Naive B cell (primary cell): ENCODE measurements around the gene LMNTD2. TPM values are rescaled to one million over a fixed set of nuclear protein-coding genes. Genes with fewer than 3 reads are reported as not detected.

Source experiments
- ATAC-seq, 2 donors: fragments of 150-1000 bp; cut with Tn5 transposase; 2 replicates each; pipeline ENCODE4 v1.10.0; 2021; ENCODE audit warnings: low read depth in 2 of 2, mild to moderate bottlenecking in 2 of 2, moderate library complexity in 2 of 2
- DNase-seq: peaks from one replicate; pipeline ENCODE4 v3.0.0; 2022
- H3K27ac Mint-ChIP-seq, 6 donors: one replicate each; pipeline ENCODE4 v1.8.0; 2020 to 2022; ENCODE audit warnings: mild to moderate bottlenecking in 6 of 6, mixed read lengths in 6 of 6, moderate library complexity in 5 of 6, inconsistent platforms in 2 of 6
- H3K27me3 Mint-ChIP-seq, 3 donors: one replicate each; pipeline ENCODE4 v1.8.0; 2021 to 2022; ENCODE audit warnings: mixed read lengths in 3 of 3, mild to moderate bottlenecking in 1 of 3
- H3K36me3 Mint-ChIP-seq, 2 donors: one replicate each; pipeline ENCODE4 v1.8.0; 2020 to 2022; ENCODE audit warnings: mixed read lengths in 2 of 2, inconsistent platforms in 1 of 2, mild to moderate bottlenecking in 1 of 2
- H3K4me1 Mint-ChIP-seq, 3 donors: one replicate each; pipeline ENCODE4 v1.8.0; 2020 to 2022; ENCODE audit warnings: mixed read lengths in 3 of 3, inconsistent platforms in 1 of 3, mild to moderate bottlenecking in 1 of 3, moderate library complexity in 1 of 3
- H3K4me3 Mint-ChIP-seq, 8 donors: one replicate each; pipeline ENCODE4 v1.8.0; 2020 to 2022; ENCODE audit warnings: mild to moderate bottlenecking in 8 of 8, mixed read lengths in 8 of 8, moderate library complexity in 8 of 8, inconsistent platforms in 2 of 8
- H3K9me3 Mint-ChIP-seq, 7 donors: one replicate each; pipeline ENCODE4 v1.8.0; 2020 to 2022; ENCODE audit warnings: mixed read lengths in 7 of 7, mild to moderate bottlenecking in 5 of 7, inconsistent platforms in 2 of 7, moderate library complexity in 1 of 7
- polyA plus RNA-seq, 6 donors: library from polyadenylated mRNA; unstranded; fragments of 300-500 nt; fragmentation: Illumina TruSeq; gene quantifications; one replicate each; pipeline ENCODE4 v1.2.3, GENCODE V29; 2021; ENCODE audit warnings: low read depth in 6 of 6

The LMNTD2 gene
- polyA plus RNA-seq, 6 donors from 2014 or later: 2.1 to 4.8 (median 2.9) TPM

- H3K9me3 Mint-ChIP-seq: no peaks in the 10 kb centered on the region
- H3K4me3 Mint-ChIP-seq: no peak overlapping the region
- no peak overlapping the region for H3K27ac Mint-ChIP-seq
- DNase-seq (no peak), ATAC-seq (no peak)
- peaks cover 0 to 6% (median 0%) of the 10 kb centered on the region in 3 donors for H3K4me1 Mint-ChIP-seq
- H3K36me3 Mint-ChIP-seq: peaks cover 4 to 24% of the 10 kb centered on the region in 2 donors
- H3K27me3 Mint-ChIP-seq: no peaks in the 10 kb centered on the region
These were observed 35.8 kb upstream of the LMNTD2 start for GRCh38 chr11:596374-596773.

GRCh38 chr11:595400-595799 lies 34.9 kb upstream of the LMNTD2 start:
- no peaks in the 10 kb centered on the region for H3K9me3 Mint-ChIP-seq
- H3K4me1 Mint-ChIP-seq: peaks cover 0 to 6% (median 0%) of the 10 kb centered on the region in 3 donors
- DNase-seq (no peak), ATAC-seq (no peak)
- no peaks in the 10 kb centered on the region for H3K27me3 Mint-ChIP-seq
- peaks cover 4 to 21% of the 10 kb centered on the region in 2 donors for H3K36me3 Mint-ChIP-seq
- no peak overlapping the region for H3K4me3 Mint-ChIP-seq
- H3K27ac Mint-ChIP-seq: no peak overlapping the region

- H3K4me3 Mint-ChIP-seq: no peak overlapping the region
- H3K4me1 Mint-ChIP-seq: peaks cover 0 to 6% (median 4%) of the 10 kb centered on the region in 3 donors
- H3K27ac Mint-ChIP-seq: no peak overlapping the region
- ATAC-seq (no peak), DNase-seq (no peak)
- H3K36me3 Mint-ChIP-seq: peaks cover 10 to 21% of the 10 kb centered on the region in 2 donors
- H3K27me3 Mint-ChIP-seq: no peaks in the 10 kb centered on the region
- no peaks in the 10 kb centered on the region for H3K9me3 Mint-ChIP-seq
These were observed 32.8 kb upstream of the LMNTD2 start for GRCh38 chr11:593347-593746.

- H3K36me3 Mint-ChIP-seq: peaks cover 10 to 21% of the 10 kb centered on the region in 2 donors
- no peak for DNase-seq
- H3K27ac Mint-ChIP-seq: peak overlapping the region in 1 of 6 donors; percentile 34
These were observed 32.4 kb upstream of the LMNTD2 start for GRCh38 chr11:592918-593317.

GRCh38 chr11:592501-592900 lies 32.0 kb upstream of the LMNTD2 start:
- DNase-seq (no peak), ATAC-seq (no peak)
- peaks cover 2 to 6% (median 4%) of the 10 kb centered on the region in 3 donors for H3K4me1 Mint-ChIP-seq
- H3K36me3 Mint-ChIP-seq: peaks cover 10 to 21% of the 10 kb centered on the region in 2 donors
- H3K4me3 Mint-ChIP-seq: no peak overlapping the region
- H3K27me3 Mint-ChIP-seq: no peaks in the 10 kb centered on the region
- no peak overlapping the region for H3K27ac Mint-ChIP-seq
- H3K9me3 Mint-ChIP-seq: no peaks in the 10 kb centered on the region

More at GRCh38 chr11:592918-593317, 32.4 kb upstream of the LMNTD2 start:
- ATAC-seq: no peak
- peaks cover 2 to 6% (median 4%) of the 10 kb centered on the region in 3 donors for H3K4me1 Mint-ChIP-seq
- H3K27me3 Mint-ChIP-seq: no peaks in the 10 kb centered on the region
- H3K4me3 Mint-ChIP-seq: peak overlapping the region in 1 of 8 donors; percentile 56
- H3K9me3 Mint-ChIP-seq: no peaks in the 10 kb centered on the region

GRCh38 chr11:590997-591396 lies 30.5 kb upstream of the LMNTD2 start:
- no peak for DNase-seq
- no peak for ATAC-seq
- Mint-ChIP-seq H3K4me1 (peaks cover 0 to 4% (median 2%) of the 10 kb centered on the region in 3 donors), H3K27ac (no peak overlapping the region), H3K27me3 (no peaks in the 10 kb centered on the region), H3K9me3 (no peaks in the 10 kb centered on the region), H3K4me3 (no peak overlapping the region), H3K36me3 (peaks cover 10 to 15% of the 10 kb centered on the region in 2 donors)

GRCh38 chr11:589798-590197 lies 29.3 kb upstream of the LMNTD2 start:
- ATAC-seq (no peak), DNase-seq (no peak)
- H3K27me3 Mint-ChIP-seq: no peaks in the 10 kb centered on the region
- no peak overlapping the region for H3K27ac Mint-ChIP-seq
- peaks cover 0 to 4% (median 2%) of the 10 kb centered on the region in 3 donors for H3K4me1 Mint-ChIP-seq
- peaks cover 10 to 15% of the 10 kb centered on the region in 2 donors for H3K36me3 Mint-ChIP-seq
- H3K9me3 Mint-ChIP-seq: no peaks in the 10 kb centered on the region
- no peak overlapping the region for H3K4me3 Mint-ChIP-seq

- ATAC-seq (peak; percentile 46 to 50), DNase-seq (no peak)
- H3K36me3 Mint-ChIP-seq: peaks cover 10% of the 10 kb centered on the region in 2 donors
- H3K27me3 Mint-ChIP-seq: no peaks in the 10 kb centered on the region
- H3K4me1 Mint-ChIP-seq: peaks cover 0 to 4% (median 2%) of the 10 kb centered on the region in 3 donors
- no peaks in the 10 kb centered on the region for H3K9me3 Mint-ChIP-seq
- H3K27ac Mint-ChIP-seq: no peak overlapping the region
- H3K4me3 Mint-ChIP-seq: no peak overlapping the region
These were observed 27.4 kb upstream of the LMNTD2 start for GRCh38 chr11:587978-588380.

GRCh38 chr11:587546-587945 lies 27.0 kb upstream of the LMNTD2 start:
- H3K4me1 Mint-ChIP-seq: peaks cover 0 to 4% (median 2%) of the 10 kb centered on the region in 3 donors
- H3K27me3 Mint-ChIP-seq: no peaks in the 10 kb centered on the region
- peak overlapping the region in 1 of 8 donors; percentile 32 for H3K4me3 Mint-ChIP-seq
- DNase-seq (no peak), ATAC-seq (no peak)
- H3K36me3 Mint-ChIP-seq: peaks cover 6 to 10% of the 10 kb centered on the region in 2 donors
- no peaks in the 10 kb centered on the region for H3K9me3 Mint-ChIP-seq
- peak overlapping the region in 1 of 6 donors; percentile 51 for H3K27ac Mint-ChIP-seq

GRCh38 chr11:586376-587316 lies 26.1 kb upstream of the LMNTD2 start:
- Mint-ChIP-seq H3K4me1 (peaks cover 3 to 8% (median 8%) of the 10 kb centered on the region in 3 donors), H3K36me3 (peaks cover 0 to 6% of the 10 kb centered on the region in 2 donors), H3K4me3 (peak overlapping the region in 1 of 8 donors; percentile 5), H3K9me3 (no peaks in the 10 kb centered on the region), H3K27ac (peak overlapping the region in 1 of 6 donors; percentile 41), H3K27me3 (no peaks in the 10 kb centered on the region)
- DNase-seq: no peak
- no peak for ATAC-seq

GRCh38 chr11:584287-584686 lies 23.7 kb upstream of the LMNTD2 start:
- H3K27ac Mint-ChIP-seq: no peak overlapping the region
- DNase-seq (no peak), ATAC-seq (no peak)
- peaks cover 13 to 27% (median 24%) of the 10 kb centered on the region in 3 donors for H3K4me1 Mint-ChIP-seq
- H3K27me3 Mint-ChIP-seq: no peaks in the 10 kb centered on the region
- H3K9me3 Mint-ChIP-seq: no peaks in the 10 kb centered on the region
- peaks cover 0 to 3% of the 10 kb centered on the region in 2 donors for H3K36me3 Mint-ChIP-seq
- no peak overlapping the region for H3K4me3 Mint-ChIP-seq

GRCh38 chr11:581752-582151 lies 21.2 kb upstream of the LMNTD2 start:
- DNase-seq: no peak
- Mint-ChIP-seq H3K27ac (peak overlapping the region in 2 of 6 donors; percentile 66 to 67), H3K4me1 (peaks cover 13 to 46% (median 40%) of the 10 kb centered on the region in 3 donors)

GRCh38 chr11:581342-581741 lies 20.8 kb upstream of the LMNTD2 start:
- Mint-ChIP-seq H3K9me3 (no peaks in the 10 kb centered on the region), H3K36me3 (no peaks in the 10 kb centered on the region), H3K27ac (no peak overlapping the region), H3K4me1 (peaks cover 13 to 46% (median 40%) of the 10 kb centered on the region in 3 donors), H3K27me3 (no peaks in the 10 kb centered on the region), H3K4me3 (peak overlapping the region in 2 of 8 donors; percentile 33 to 55)
- no peak for ATAC-seq
- no peak for DNase-seq

More at GRCh38 chr11:581752-582151, 21.2 kb upstream of the LMNTD2 start:
- ATAC-seq: no peak
- H3K36me3 Mint-ChIP-seq: no peaks in the 10 kb centered on the region
- H3K9me3 Mint-ChIP-seq: no peaks in the 10 kb centered on the region
- H3K27me3 Mint-ChIP-seq: no peaks in the 10 kb centered on the region
- no peak overlapping the region for H3K4me3 Mint-ChIP-seq
